Activated CD4-positive, alpha-beta T cell treated with anti-CD3 and anti-CD28 coated beads, Interleukin-2, amount 50 U/mL, for 4 hours (primary cell): ENCODE measurements around the gene IQCH.

Experiments used
- DNase-seq, 2 experiments: peaks; one replicate each; pipeline ENCODE4 v3.0.0-alpha.2; 2020

The IQCH gene

GRCh38 chr15:67303490-67304363 is 49.1 kb downstream of the IQCH start:
- DNase-seq, result peak; percentile 3 to 8

GRCh38 chr15:67304778-67305177 is 50.2 kb downstream of the IQCH start:
- no peak for DNase-seq

- no peak for DNase-seq
Measured at GRCh38 chr15:67305506-67305905, 50.9 kb downstream of the IQCH start.

GRCh38 chr15:67307156-67307555 is 52.6 kb downstream of the IQCH start:
- no peak for DNase-seq

- DNase-seq, result no peak
Measured at GRCh38 chr15:67307889-67308597, 53.5 kb downstream of the IQCH start.

- no peak for DNase-seq
Measured at GRCh38 chr15:67311731-67312130, 57.1 kb downstream of the IQCH start.

GRCh38 chr15:67319961-67320360 is 65.4 kb downstream of the IQCH start:
- no peak for DNase-seq

- DNase-seq, result no peak
Measured at GRCh38 chr15:67321352-67321751, 66.8 kb downstream of the IQCH start.

GRCh38 chr15:67322481-67322880 is 67.9 kb downstream of the IQCH start:
- DNase-seq, result no peak

- DNase-seq, result no peak
Measured at GRCh38 chr15:67327312-67327711, 72.7 kb downstream of the IQCH start.

GRCh38 chr15:67327737-67328136 is 73.2 kb downstream of the IQCH start:
- DNase-seq, result no peak

GRCh38 chr15:67329984-67330733 is 75.6 kb downstream of the IQCH start:
- DNase-seq, result no peak

GRCh38 chr15:67331676-67332075 is 77.1 kb downstream of the IQCH start:
- DNase-seq, result no peak

GRCh38 chr15:67335026-67335425 is 80.4 kb downstream of the IQCH start:
- DNase-seq, result no peak

GRCh38 chr15:67335534-67336222 is 81.1 kb downstream of the IQCH start:
- no peak for DNase-seq

GRCh38 chr15:67340630-67341029 is 86.0 kb downstream of the IQCH start:
- DNase-seq, result no peak

- no peak for DNase-seq
Measured at GRCh38 chr15:67341539-67341938, 87.0 kb downstream of the IQCH start.

- no peak for DNase-seq
Measured at GRCh38 chr15:67343206-67343605, 88.6 kb downstream of the IQCH start.

- no peak for DNase-seq
Measured at GRCh38 chr15:67349634-67350033, 95.0 kb downstream of the IQCH start.

GRCh38 chr15:67350042-67350441 is 95.5 kb downstream of the IQCH start:
- DNase-seq, result no peak

GRCh38 chr15:67358391-67358790 is 103.8 kb downstream of the IQCH start:
- no peak for DNase-seq

- DNase-seq, result no peak
Measured at GRCh38 chr15:67358812-67359211, 104.2 kb downstream of the IQCH start.
